ENCODE results near the gene IGSF8.
A peak's percentile ranks its signal among the peaks of the same experiment; 100 is the strongest.

Gene IGSF8

GRCh38 chr1:160103658-160104408, 5.4 kb upstream of the IGSF8 start:
- no peak for DNase-seq

- no peak for DNase-seq
These were observed 3.5 kb upstream of the IGSF8 start for GRCh38 chr1:160101717-160102522.

GRCh38 chr1:160101037-160101716, 2.8 kb upstream of the IGSF8 start:
- DNase-seq: peak; percentile 79

- DNase-seq: no peak
These were observed 1.4 kb upstream of the IGSF8 start for GRCh38 chr1:160099716-160100375.

- peak; percentile 93 for DNase-seq
These were observed 588 bp upstream of the IGSF8 start for GRCh38 chr1:160098852-160099561.

- no peak for DNase-seq
These were observed 1.1 kb downstream of the IGSF8 start for GRCh38 chr1:160097151-160097910.

- DNase-seq: no peak
These were observed 1.9 kb downstream of the IGSF8 start for GRCh38 chr1:160096274-160097116.

GRCh38 chr1:160095382-160096105, 2.9 kb downstream of the IGSF8 start:
- no peak for DNase-seq

- DNase-seq: no peak
These were observed 3.6 kb downstream of the IGSF8 start for GRCh38 chr1:160094806-160095205.

- no peak for DNase-seq
These were observed 4.2 kb downstream of the IGSF8 start for GRCh38 chr1:160094291-160094625.

GRCh38 chr1:160093624-160094290, 4.7 kb downstream of the IGSF8 start:
- no peak for DNase-seq

- DNase-seq: no peak
These were observed 5.4 kb downstream of the IGSF8 start for GRCh38 chr1:160093069-160093395.

GRCh38 chr1:160092366-160093068, 5.9 kb downstream of the IGSF8 start:
- DNase-seq: no peak

- DNase-seq: no peak
These were observed 6.7 kb downstream of the IGSF8 start for GRCh38 chr1:160091666-160092223.

- no peak for DNase-seq
These were observed 7.7 kb downstream of the IGSF8 start for GRCh38 chr1:160090760-160091159.

GRCh38 chr1:160089883-160090282, 8.5 kb downstream of the IGSF8 start:
- no peak for DNase-seq

- no peak for DNase-seq
These were observed 11.2 kb downstream of the IGSF8 start for GRCh38 chr1:160087118-160087662.

- DNase-seq: no peak
These were observed 11.9 kb downstream of the IGSF8 start for GRCh38 chr1:160086456-160086892.
